ENCODE results near the gene DMRT3. TPM values are rescaled to one million over a fixed set of nuclear protein-coding genes. Genes with fewer than 3 reads are reported as not detected.

Gene DMRT3
- total and polyA plus RNA-seq, 2 of the 8 experiments (the other 6 are each of a cell fraction or from before 2014, with no cell fraction given) = not detected

DNA sequence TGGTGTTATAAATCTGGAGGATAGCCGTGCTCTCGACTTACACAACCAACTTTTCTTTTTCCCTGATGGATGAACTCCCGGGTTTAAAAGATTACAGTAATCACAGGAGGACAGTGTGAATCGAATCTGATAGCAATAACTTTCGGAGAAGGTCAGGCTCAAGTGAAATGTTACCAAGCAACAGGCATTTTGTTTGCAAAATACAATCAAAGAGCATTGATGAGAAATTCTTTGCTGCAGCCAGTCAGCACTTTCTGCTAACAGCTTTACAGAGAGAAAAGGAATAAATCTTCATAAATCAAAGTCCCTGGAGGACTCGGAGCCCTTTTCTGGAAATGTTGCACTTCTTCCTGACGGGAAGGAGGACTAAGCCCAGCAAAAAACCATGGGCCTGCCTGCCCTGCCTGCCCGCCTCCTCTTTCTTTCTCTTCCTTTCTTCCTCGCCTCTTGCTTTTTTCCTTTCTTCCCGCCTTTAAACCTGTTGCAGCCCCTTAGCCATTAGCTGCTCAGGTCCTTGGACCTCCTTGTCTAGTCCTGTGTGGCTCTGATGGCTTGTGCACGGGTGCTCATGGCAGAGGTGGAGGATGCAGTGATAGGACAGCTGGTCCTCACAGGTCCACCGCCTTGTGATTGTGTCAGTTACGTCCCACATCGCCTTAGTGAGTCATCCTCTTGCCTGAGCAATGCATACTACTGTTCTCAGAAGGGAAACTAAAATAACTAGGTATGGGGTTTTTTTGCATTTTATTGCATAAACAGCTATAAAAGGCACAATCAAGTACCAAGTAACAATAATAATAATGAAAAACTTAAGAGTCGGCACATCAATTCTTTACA, 6.2 kb downstream of the DMRT3 start:
- H3K23me2 ChIP-seq (ENCODE audit: low read depth, low read length) = peaks cover under 1% of the 10 kb centered on the region; the same call in 1 of the 2 replicates
- peaks cover 35 to 63% (median 55%) of the 10 kb centered on the region in 4 experiments for H3K27me3 ChIP-seq (replicated peaks in 1 of 4; ENCODE audit: control insufficient read depth in 3 of 4, extremely low read depth in 1 of 4, insufficient read depth in 3 of 4, low read length in 3 of 4)
- no peak overlapping the region for H3K9ac ChIP-seq (replicated peaks in 1 of 4; ENCODE audit: extremely low read depth in 1 of 4, low read depth in 3 of 4, low read length in 3 of 4)
- H3K4ac ChIP-seq (replicated peaks; ENCODE audit: insufficient read length, low read depth, low read length) = no peak overlapping the region
- WGBS, 2 experiments (ENCODE audit: extremely low coverage in 1 of 2, insufficient coverage in 1 of 2, insufficient read length in 1 of 2, insufficient replicate concordance in 2 of 2, low coverage in 1 of 2, low lambda C conversion rate in 2 of 2, missing lambda C conversion rate in 1 of 2) = 86% methylated on average over 15 of the region's 15 CpGs; no CpG with 5 or more reads in 1 of the 2 experiments
- H2AK5ac ChIP-seq (ENCODE audit: low read depth, low read length) = no peak overlapping the region
- DNase-seq (ENCODE audit: low read depth in 1 of 2, low spot score in 2 of 2) = no peak
- H2AFZ ChIP-seq (ENCODE audit: low read length) = no peak overlapping the region
- H3K4me3 ChIP-seq (ENCODE audit: extremely low read depth in 1 of 4, insufficient read depth in 2 of 4, low read depth in 3 of 4, low read length in 4 of 4) = no peak overlapping the region
- no peak overlapping the region for H2BK5ac ChIP-seq (ENCODE audit: low read depth, low read length)
- H4K91ac ChIP-seq (replicated peaks; ENCODE audit: insufficient read length, low read length) = no peak overlapping the region
- H4K20me1 ChIP-seq (replicated peaks in 1 of 2; ENCODE audit: control insufficient read depth in 1 of 2, insufficient read depth in 2 of 2, low read length in 2 of 2) = peaks cover 3 to 12% of the 10 kb centered on the region in 2 experiments
- no peaks in the 10 kb centered on the region for H3K9me3 ChIP-seq (ENCODE audit: insufficient read depth in 2 of 2, low read depth in 1 of 2, low read length in 1 of 2)
- POLR2A ChIA-PET (ENCODE audit: partially characterized antibody) = no interaction called here
- H4K8ac ChIP-seq (ENCODE audit: extremely low read depth, insufficient read depth, low read length) = no peak overlapping the region
- no peak overlapping the region for H3K23ac ChIP-seq (ENCODE audit: insufficient read length)
- no peak overlapping the region for H3K18ac ChIP-seq (ENCODE audit: extremely low read depth, low read length)
- H2BK120ac ChIP-seq (replicated peaks; ENCODE audit: low read depth, low read length) = no peak overlapping the region
- H2BK12ac ChIP-seq (ENCODE audit: low read depth, low read length) = no peak overlapping the region
- peaks cover 0 to 5% (median 0%) of the 10 kb centered on the region in 4 experiments; a peak in 1 of 8 replicates for H3K36me3 ChIP-seq (ENCODE audit: control insufficient read depth in 2 of 4, insufficient read depth in 4 of 4, low read length in 3 of 4)
- CTCF ChIA-PET (ENCODE audit: partially characterized antibody) = interaction anchor here (0.5 to 7.5 kb wide), 12 partner anchors 8 to 172 kb away, joined by 3 to 108 read pairs (median 3); no protein-coding TSS in a partner anchor
- no peak overlapping the region for H3K56ac ChIP-seq (replicated peaks; ENCODE audit: insufficient read length, low read depth, low read length)
- H3K27ac ChIP-seq (ENCODE audit: low read depth, low read length) = no peak overlapping the region
- no peaks in the 10 kb centered on the region for H3K79me1 ChIP-seq (ENCODE audit: low read depth, low read length)
- H2BK20ac ChIP-seq (ENCODE audit: low read length) = no peak overlapping the region
- no peaks in the 10 kb centered on the region for H3K79me2 ChIP-seq (ENCODE audit: control insufficient read depth in 1 of 2, insufficient read depth in 2 of 2, low read length in 2 of 2)
- FAIRE-seq = no peak
- no peak overlapping the region for H2BK15ac ChIP-seq (ENCODE audit: low read length)
- H4K5ac ChIP-seq (ENCODE audit: insufficient read length, low read depth, low read length) = no peak overlapping the region
- TF ChIP-seq RBBP5 (IDR thresholded peaks at IDR 0.05; ENCODE audit: borderline replicate concordance, low read depth, low read length) (no peak), SUZ12 (IDR thresholded peaks at IDR 0.05; ENCODE audit: low read length) (0 out of 2 replicates have a peak, but pooled peaks have one; percentile 10), CREB1 (IDR thresholded peaks at IDR 0.05) (no peak), RXRA (IDR thresholded peaks at IDR 0.05; ENCODE audit: insufficient read depth, low read depth, low read length) (no peak)
- no peak overlapping the region; a peak in 1 of 4 replicates for H3K4me2 ChIP-seq (ENCODE audit: insufficient read depth in 1 of 2, low read depth in 2 of 2, low read length in 2 of 2)
- H3K4me1 ChIP-seq (replicated peaks in 1 of 4; ENCODE audit: control insufficient read depth in 3 of 4, insufficient read depth in 4 of 4, low read length in 3 of 4) = peaks cover under 1 to 9% (median 4%) of the 10 kb centered on the region in 4 experiments; a peak in 4 of 7 replicates
- H3K14ac ChIP-seq (ENCODE audit: insufficient read length) = no peak overlapping the region
